Testis (tissue), 2 donors: ENCODE results near the gene ABCC10.

ENCODE experiments used
- CTCF ChIP-seq, 3 experiments: fragments of 450-650 bp in 2 of 3; fragments of 200-600 bp in 1 of 3; sonication (generic) in 1 of 3; IDR thresholded peaks; one replicate each; pipeline ENCODE4 v1.5.1; 2016 to 2019; ENCODE audit warnings: antibody characterized with exemption in 3 of 3, mild to moderate bottlenecking in 2 of 3, moderate library complexity in 1 of 3
- POLR2A ChIP-seq: fragments of 450-650 bp; IDR thresholded peaks from one replicate; pipeline ENCODE4 v1.6.1; 2017; ENCODE audit warnings: antibody characterized with exemption, mild to moderate bottlenecking, moderate library complexity

GRCh38 chr6:43394982-43395381 is 32.4 kb upstream of the ABCC10 start:
- TF ChIP-seq CTCF (IDR thresholded peaks at IDR 0.05) (no peak), POLR2A (no peak)
